Lung microvascular endothelial cell (primary cell): ENCODE measurements around the gene FUZ. TPM values are rescaled to one million over a fixed set of nuclear protein-coding genes. Genes with fewer than 3 reads are reported as not detected.
A peak's percentile ranks its signal among the peaks of the same experiment; 100 is the strongest.

Source experiments
- DNase-seq, 2 donors: peaks; one replicate each; pipeline versions ENCODE4 v3.0.0 to v3.0.0-alpha.2; 2010; ENCODE audit warnings: low read depth in 2 of 2
- total RNA-seq: library from RNA; depleted of rRNA; stranded (reverse); fragments of >200 nt; gene quantifications from 2 replicates; pipeline ENCODE4 v1.2.1, GENCODE V29; 2014

Gene FUZ
- 11.6 and 14.3 TPM in 2 replicates for total RNA-seq

GRCh38 chr19:49812997-49813861, at the start of gene FUZ:
FUZ (minus strand) TSS chr19:49813292; CDS start chr19:49813106, 186 bp downstream.
- DNase-seq: peak; percentile 99

- DNase-seq: peak in 1 of 2 donors; percentile 42
Measured at GRCh38 chr19:49862391-49863253, 49.5 kb upstream of the FUZ start.

GRCh38 chr19:49861541-49862378, 48.7 kb upstream of the FUZ start:
- DNase-seq: no peak

GRCh38 chr19:49861107-49861506, 48.0 kb upstream of the FUZ start:
- no peak for DNase-seq

- no peak for DNase-seq
Measured at GRCh38 chr19:49860336-49861102, 47.4 kb upstream of the FUZ start.

DNA sequence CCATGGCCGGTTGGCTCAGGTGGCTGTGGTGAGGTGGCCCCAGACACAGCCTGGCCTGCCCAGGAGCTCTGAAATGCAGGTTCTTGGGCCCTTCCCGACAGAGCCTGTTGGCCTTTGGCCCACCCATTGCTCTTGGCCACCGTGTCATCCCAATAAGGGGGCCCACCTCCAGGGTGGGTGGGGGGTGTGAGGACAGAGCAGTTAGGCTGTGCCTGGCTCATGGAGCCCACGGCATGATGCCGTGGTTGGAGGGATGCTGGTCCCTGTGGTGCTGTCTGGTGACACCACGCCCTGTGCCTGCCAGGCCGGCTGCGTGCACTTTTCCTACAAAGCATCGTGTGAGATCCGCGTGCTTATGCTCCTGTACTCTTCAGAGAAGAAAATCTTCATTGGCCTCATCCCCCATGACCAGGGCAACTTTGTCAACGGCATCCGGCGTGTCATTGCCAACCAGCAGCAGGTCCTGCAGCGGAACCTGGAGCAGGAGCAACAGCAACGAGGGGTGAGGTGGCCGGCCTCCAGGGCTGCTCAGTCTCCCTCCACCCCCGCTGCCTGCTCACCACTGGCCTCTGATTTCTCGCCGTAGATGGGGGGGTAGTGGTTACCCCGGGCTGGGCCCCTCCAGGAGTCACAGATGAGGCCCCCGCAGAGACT, 46.7 kb upstream of the FUZ start:
- DNase-seq: no peak

DNA sequence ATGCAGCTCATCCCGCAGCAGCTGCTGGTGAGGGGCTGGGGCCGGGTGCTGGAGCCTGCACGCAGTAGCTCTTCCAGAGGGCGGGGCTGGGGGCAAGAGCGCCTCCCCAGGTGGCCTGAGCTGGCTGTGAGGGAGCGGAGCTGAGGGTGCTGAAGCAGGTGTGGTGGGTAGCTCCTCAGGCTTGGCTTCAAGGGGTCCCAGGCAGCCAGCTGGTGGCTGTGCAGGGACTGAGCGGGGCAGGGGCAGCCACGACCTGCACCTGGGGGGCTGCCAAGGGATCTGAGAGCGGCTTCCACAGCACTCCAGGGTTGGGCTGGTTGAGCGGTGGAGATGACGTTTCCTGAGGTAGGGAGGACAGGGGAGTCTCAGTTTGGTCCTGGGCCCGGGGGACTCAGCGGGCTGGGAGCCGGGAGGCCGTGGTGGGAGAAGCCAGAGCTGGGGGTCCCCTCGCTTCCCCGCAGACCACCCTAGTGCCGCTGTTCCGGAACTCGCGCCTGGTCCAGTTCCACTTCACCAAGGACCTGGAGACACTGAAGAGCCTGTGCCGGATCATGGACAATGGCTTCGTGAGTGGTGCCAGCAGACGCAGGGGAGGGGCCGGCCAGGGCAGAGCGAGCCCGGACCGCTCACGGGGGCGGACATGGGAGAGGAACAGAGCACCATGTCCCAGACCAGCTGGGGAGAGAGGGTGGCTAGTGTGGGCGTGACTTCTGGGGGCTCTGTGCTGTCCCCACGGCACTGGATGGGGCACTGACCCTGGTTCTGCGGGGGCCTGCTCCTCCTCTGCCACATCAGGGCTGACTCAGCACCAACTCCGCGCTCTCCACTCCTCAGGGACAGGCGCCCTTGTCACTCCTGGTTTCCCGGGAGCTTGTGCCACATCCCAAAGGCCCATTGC, 45.2 kb upstream of the FUZ start:
- no peak for DNase-seq

DNA sequence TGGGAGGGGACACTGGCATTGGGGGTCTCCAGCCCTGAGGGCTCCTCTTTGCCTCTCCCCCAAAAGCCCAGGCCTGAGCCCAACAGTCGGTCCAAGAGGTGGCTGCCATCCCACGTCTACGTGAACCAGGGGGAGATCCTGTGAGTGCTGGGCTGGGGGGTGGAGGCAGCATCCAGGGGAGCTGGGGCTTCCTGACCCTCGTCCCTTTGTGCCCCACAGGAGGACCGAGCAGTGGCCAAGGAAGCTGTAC, 44.7 kb upstream of the FUZ start:
- DNase-seq: no peak

DNA sequence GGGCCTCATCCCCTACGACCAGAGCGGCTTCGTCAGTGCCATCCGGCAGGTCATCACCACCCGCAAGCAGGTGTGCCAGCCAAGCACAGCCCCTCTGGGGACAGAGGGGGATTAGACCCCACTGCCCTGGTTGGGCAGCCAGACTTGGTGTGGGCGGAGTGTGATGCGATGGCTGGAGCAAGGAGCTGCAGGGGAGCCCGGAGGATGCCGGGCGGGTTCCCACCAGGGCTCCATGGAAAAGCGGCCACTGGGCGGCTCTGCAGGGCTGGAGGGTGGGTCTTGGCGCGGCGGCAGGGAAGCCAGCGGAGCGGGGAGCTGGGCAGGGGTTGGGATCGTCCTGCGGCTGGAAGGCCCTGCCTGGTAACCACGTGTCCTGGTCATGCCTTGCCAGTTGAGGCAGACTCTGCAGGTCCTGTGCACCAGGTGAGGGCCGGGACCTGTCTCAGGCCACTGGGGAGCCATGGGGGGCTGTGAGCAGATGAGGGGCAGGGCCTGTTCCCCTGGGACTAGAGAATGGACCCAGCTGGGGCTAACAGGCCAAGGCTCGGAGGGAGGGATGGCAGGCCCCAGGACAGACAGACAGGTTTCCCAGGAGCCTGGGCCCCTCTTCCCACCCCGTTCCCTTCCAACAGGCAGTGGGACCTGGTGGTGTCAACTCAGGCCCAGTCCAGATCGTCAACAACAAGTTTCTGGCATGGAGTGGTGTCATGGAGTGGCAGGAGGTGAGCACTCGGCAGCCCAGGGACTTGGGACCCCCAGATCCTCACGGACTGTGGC, 44.2 kb upstream of the FUZ start:
- no peak for DNase-seq

GRCh38 chr19:49856574-49857021, 43.5 kb upstream of the FUZ start:
- no peak for DNase-seq

GRCh38 chr19:49855676-49856573, 42.8 kb upstream of the FUZ start:
- DNase-seq: no peak

DNA sequence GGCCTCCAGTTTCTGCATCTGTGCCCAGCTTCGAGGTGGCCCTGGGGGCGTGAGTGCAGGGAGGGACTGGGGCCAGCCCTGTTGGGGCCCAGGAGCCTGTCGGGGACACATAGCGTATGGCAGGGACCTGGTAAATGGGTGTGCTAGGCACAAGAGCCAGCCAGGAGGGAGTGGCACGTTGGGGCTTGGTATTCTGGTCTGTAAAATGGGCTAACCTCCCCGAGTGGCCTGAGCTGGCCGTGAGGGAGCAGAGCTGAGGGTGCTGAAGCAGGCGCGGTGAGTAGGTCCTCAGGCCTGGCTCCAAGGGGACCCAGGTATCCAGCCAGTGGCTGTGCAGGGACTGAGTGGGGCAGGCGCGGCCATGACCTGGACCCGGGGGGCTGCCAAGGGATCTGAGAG, 42.2 kb upstream of the FUZ start:
- no peak for DNase-seq

- no peak for DNase-seq
Measured at GRCh38 chr19:49854378-49855263, 41.5 kb upstream of the FUZ start.

DNA sequence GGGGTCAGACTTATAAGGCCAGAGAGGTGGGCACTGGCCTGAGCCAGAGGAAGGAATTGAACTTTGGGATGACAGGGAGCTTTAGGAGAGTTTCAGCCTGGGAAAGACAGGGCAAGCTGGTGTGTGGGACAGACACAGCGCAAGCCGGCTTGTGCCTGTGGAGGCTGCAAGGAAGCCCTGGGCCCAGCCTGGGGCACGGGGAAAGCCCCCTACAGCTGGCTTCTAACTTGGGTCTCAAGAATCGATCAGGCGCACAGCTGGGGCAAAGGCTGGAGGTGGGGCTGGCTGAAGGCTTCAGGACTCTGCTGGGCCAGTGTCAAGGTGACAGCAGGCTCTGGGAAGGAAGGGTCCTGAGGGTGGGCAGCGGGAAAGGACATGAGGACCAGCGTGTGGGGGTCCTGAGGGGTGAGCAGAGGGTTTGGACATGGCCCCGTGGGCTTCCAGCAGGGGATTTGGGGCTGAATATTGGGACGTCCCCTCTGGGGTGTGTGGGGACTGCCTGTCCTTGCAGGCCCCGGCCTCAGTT, 40.8 kb upstream of the FUZ start:
- DNase-seq: no peak

DNA sequence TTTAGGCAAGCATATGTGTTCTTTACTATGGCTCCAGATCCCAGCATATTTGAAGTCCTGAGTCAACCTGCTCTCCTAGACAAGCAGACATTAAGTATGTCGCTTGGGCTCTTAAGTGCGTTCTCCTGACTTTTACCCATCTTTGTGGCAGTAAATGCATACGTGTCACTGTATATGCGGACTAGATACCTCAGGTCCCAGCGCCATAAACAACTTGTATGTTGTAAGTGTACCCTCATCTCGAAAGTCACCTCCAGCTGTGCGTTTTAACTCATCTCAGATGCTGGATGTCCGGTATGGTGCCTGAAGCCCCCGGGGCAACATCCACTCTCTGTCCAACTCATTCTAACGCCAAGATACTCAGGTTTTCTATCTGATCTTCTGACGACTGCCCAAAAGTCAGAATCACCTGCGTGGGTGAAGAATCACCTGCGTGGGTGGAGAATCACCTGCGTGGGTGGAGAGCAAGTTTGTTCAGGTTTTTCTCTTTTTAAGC, 39.6 kb upstream of the FUZ start:
- DNase-seq: no peak
